HepG2 (cell line): ENCODE measurements around the gene GCLC. TPM values are rescaled to one million over a fixed set of nuclear protein-coding genes. Genes with fewer than 3 reads are reported as not detected.

ENCODE experiments used
- CENPX ChIP-seq: sonication (generic); formaldehyde crosslinking; IDR thresholded peaks from 2 replicates; pipeline ENCODE4 v1.9.0; 2021; ENCODE audit warnings: mild to moderate bottlenecking, missing genetic modification reagents, moderate library complexity
- FIP1L1 ChIP-seq: fragments of 200-400 bp; formaldehyde crosslinking; IDR thresholded peaks from 2 replicates; pipeline ENCODE4 v1.6.1; 2018; ENCODE audit warnings: low read depth, mild to moderate bottlenecking, low read length, moderate library complexity, borderline replicate concordance; ENCODE audit not compliant: insufficient read depth
- GFI1 ChIP-seq: sonication (generic); formaldehyde crosslinking; IDR thresholded peaks from 2 replicates; pipeline ENCODE4 v1.5.0; 2020; ENCODE audit warnings: missing genetic modification reagents, mild to moderate bottlenecking, borderline replicate concordance
- ISX ChIP-seq: sonication (generic); formaldehyde crosslinking; conservative IDR thresholded peaks from 2 replicates; pipeline ENCODE4 v1.5.0; 2020; ENCODE audit warnings: missing genetic modification reagents
- KLF15 ChIP-seq: sonication (generic); formaldehyde crosslinking; IDR thresholded peaks from 2 replicates; pipeline ENCODE4 v1.8.1; 2023; ENCODE audit warnings: borderline replicate concordance, mild to moderate bottlenecking, inconsistent platforms, missing genetic modification reagents, mixed read lengths
- NFE2L2 ChIP-seq: fragments of 150-350 bp; IDR thresholded peaks from 2 replicates; pipeline ENCODE4 v1.6.1; 2014; ENCODE audit warnings: low read length
- NRL ChIP-seq: sonication (generic); formaldehyde crosslinking; IDR thresholded peaks from 2 replicates; pipeline ENCODE4 v1.5.0; 2020; ENCODE audit warnings: missing genetic modification reagents, mild to moderate bottlenecking, moderate library complexity, borderline replicate concordance
- PAX8 ChIP-seq: sonication (generic); formaldehyde crosslinking; IDR thresholded peaks from 2 replicates; pipeline ENCODE4 v1.8.0; 2022; ENCODE audit warnings: mild to moderate bottlenecking, missing genetic modification reagents, borderline replicate concordance
- PRDM10 ChIP-seq: sonication (generic); formaldehyde crosslinking; IDR thresholded peaks from 2 replicates; pipeline ENCODE4 v1.4.0; 2020; ENCODE audit warnings: low read depth, missing genetic modification reagents
- RORA ChIP-seq: sonication (generic); formaldehyde crosslinking; IDR thresholded peaks from 2 replicates; pipeline ENCODE4 v1.5.0; 2020; ENCODE audit warnings: mild to moderate bottlenecking, missing genetic modification reagents, moderate library complexity
- SRSF1 ChIP-seq: fragments of 200-400 bp; formaldehyde crosslinking; optimal IDR thresholded peaks from 2 replicates; pipeline ENCODE3; 2017; ENCODE audit warnings: mild to moderate bottlenecking, low read depth, low read length, moderate library complexity
- ZBTB1 ChIP-seq: sonication (generic); formaldehyde crosslinking; IDR thresholded peaks from 2 replicates; pipeline ENCODE4 v1.4.0; 2020; ENCODE audit warnings: missing genetic modification reagents, borderline replicate concordance
- ZBTB37 ChIP-seq: sonication (generic); formaldehyde crosslinking; IDR thresholded peaks from 2 replicates; pipeline ENCODE4 v1.4.0; 2020; ENCODE audit warnings: mild to moderate bottlenecking, missing genetic modification reagents
- ZNF136 ChIP-seq: sonication (generic); formaldehyde crosslinking; IDR thresholded peaks from 2 replicates; pipeline ENCODE4 v1.8.1; 2022; ENCODE audit warnings: low read depth, mild to moderate bottlenecking, moderate library complexity, missing genetic modification reagents
- ZNF331 ChIP-seq: sonication (generic); formaldehyde crosslinking; IDR thresholded peaks from 2 replicates; pipeline ENCODE4 v1.4.0; 2020; ENCODE audit warnings: missing genetic modification reagents
- ZNF337 ChIP-seq: sonication (generic); formaldehyde crosslinking; IDR thresholded peaks from 2 replicates; pipeline ENCODE4 v1.5.1; 2020; ENCODE audit warnings: missing genetic modification reagents, low read depth, mild to moderate bottlenecking, borderline replicate concordance
- ZNF33B ChIP-seq: sonication (generic); formaldehyde crosslinking; IDR thresholded peaks from 2 replicates; pipeline ENCODE4 v1.5.1; 2020; ENCODE audit warnings: mild to moderate bottlenecking, missing genetic modification reagents
- ZNF496 ChIP-seq: sonication (generic); formaldehyde crosslinking; IDR thresholded peaks from 2 replicates; pipeline ENCODE4 v1.8.1; 2023; ENCODE audit warnings: mild to moderate bottlenecking, moderate library complexity, missing genetic modification reagents; ENCODE audit not compliant: insufficient replicate concordance
- ZNF572 ChIP-seq: sonication (generic); formaldehyde crosslinking; IDR thresholded peaks from 2 replicates; pipeline ENCODE4 v1.5.1; 2020; ENCODE audit warnings: mild to moderate bottlenecking, missing genetic modification reagents
- ZNF773 ChIP-seq: sonication (generic); formaldehyde crosslinking; IDR thresholded peaks from 2 replicates; pipeline ENCODE4 v1.4.0; 2020; ENCODE audit warnings: missing genetic modification reagents, borderline replicate concordance
- ZNF777 ChIP-seq: sonication (generic); formaldehyde crosslinking; IDR thresholded peaks from 2 replicates; pipeline ENCODE4 v1.4.0; 2020; ENCODE audit warnings: missing genetic modification reagents
- ZNF800 ChIP-seq: sonication (generic); formaldehyde crosslinking; IDR thresholded peaks from 2 replicates; pipeline ENCODE4 v1.4.0; 2020; ENCODE audit warnings: missing genetic modification reagents
- ZSCAN31 ChIP-seq: sonication (generic); formaldehyde crosslinking; IDR thresholded peaks from 2 replicates; pipeline ENCODE4 v1.5.0; 2020; ENCODE audit warnings: low read depth, mild to moderate bottlenecking, missing genetic modification reagents
- polyA plus RNA-seq, 8 experiments: library from polyadenylated mRNA; depleted of rRNA in 3 of 8; stranded (reverse) in 7 of 8; unstranded in 1 of 8; fragments of >200 nt; fragmentation: Illumina TruSeq in 4 of 8; extraction: Trizol in 4 of 8; gene quantifications; 2 replicates each; pipeline versions ENCODE4 v1.2.1 to v1.2.3, GENCODE V29; 2011 to 2016; ENCODE audit warnings: low read depth in 4 of 8, missing spikeins in 1 of 8, mixed read lengths in 1 of 8; ENCODE audit not compliant: insufficient read depth in 1 of 8
- total RNA-seq, 5 experiments: library from RNA; depleted of rRNA; stranded (reverse); fragments of >200 nt; fragmentation: Illumina TruSeq; extraction: Trizol; gene quantifications; 2 replicates each; pipeline ENCODE4 v1.2.3, GENCODE V29; 2016; ENCODE audit warnings: low read depth in 1 of 5

GCLC gene
- total and polyA plus RNA-seq, 2 of the 13 experiments (the other 11 are each of a cell fraction or from before 2014, with no cell fraction given) = 35.3 to 84.6 TPM

- TF ChIP-seq ZNF331 = peak; percentile 93
- TF ChIP-seq PAX8 (CRISPR knock-in tag) = peak; percentile 90; the same call in 1 of the 2 replicates
- peak; percentile 98 for TF ChIP-seq ZSCAN31 (CRISPR knock-in tag)
- peak; percentile 98 for TF ChIP-seq NRL
- TF ChIP-seq NFE2L2 = peak; percentile 100
- TF ChIP-seq ZNF773 (CRISPR knock-in tag) = peak; percentile 92; the same call in 1 of the 2 replicates
- TF ChIP-seq ZNF136 (CRISPR knock-in tag) = peak; percentile 96; the same call in 1 of the 2 replicates
- peak; percentile 85; the same call in 1 of the 2 replicates for TF ChIP-seq FIP1L1
- peak; percentile 64 for TF ChIP-seq PRDM10 (CRISPR knock-in tag)
- peak; percentile 59 for TF ChIP-seq KLF15
- TF ChIP-seq SRSF1 = no peak
- peak; percentile 90; the same call in 1 of the 2 replicates for TF ChIP-seq ZNF572 (CRISPR knock-in tag)
- no peak for TF ChIP-seq CENPX
- no peak for TF ChIP-seq ZNF496 (CRISPR knock-in tag)
- TF ChIP-seq ZNF337 (CRISPR knock-in tag) = peak; percentile 99
- TF ChIP-seq ISX (CRISPR knock-in tag) = no peak
- TF ChIP-seq ZNF777 (CRISPR knock-in tag) = peak; percentile 85
- 0 out of 2 replicates have a peak, but pooled peaks have one; percentile 52 for TF ChIP-seq RORA (CRISPR knock-in tag)
- peak; percentile 94 for TF ChIP-seq GFI1 (CRISPR knock-in tag)
- TF ChIP-seq ZBTB1 (CRISPR knock-in tag) = peak; percentile 85
- TF ChIP-seq ZBTB37 = no peak
- peak; percentile 94 for TF ChIP-seq ZNF800 (CRISPR knock-in tag)
- peak; percentile 98 for TF ChIP-seq ZNF33B
These were observed 3.1 kb upstream of the GCLC start (continued) for GRCh38 chr6:53547811-53548496.
